ENCODE results near the gene EFNA5.

Gene EFNA5

DNA sequence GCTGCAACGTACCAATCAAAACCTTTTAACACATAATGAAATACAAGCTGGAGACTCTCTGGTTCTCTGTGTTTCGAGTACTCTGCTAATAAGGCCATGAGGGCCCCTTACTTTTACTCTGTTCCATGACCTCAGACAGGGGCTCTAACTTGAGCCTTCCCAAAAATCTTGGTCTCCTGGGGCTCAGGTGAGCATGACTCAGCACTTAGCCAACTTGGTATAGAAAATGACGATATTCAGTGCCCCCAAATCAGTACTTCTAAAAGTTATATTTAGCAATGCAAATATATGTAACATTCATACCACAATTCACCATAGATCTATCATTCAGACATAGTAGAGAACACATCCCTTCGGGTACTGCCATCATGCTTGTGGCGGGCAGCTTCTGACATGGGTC lies 278.9 kb downstream of the EFNA5 start:
- DNase-seq (ENCODE audit: low read depth): no peak

DNA sequence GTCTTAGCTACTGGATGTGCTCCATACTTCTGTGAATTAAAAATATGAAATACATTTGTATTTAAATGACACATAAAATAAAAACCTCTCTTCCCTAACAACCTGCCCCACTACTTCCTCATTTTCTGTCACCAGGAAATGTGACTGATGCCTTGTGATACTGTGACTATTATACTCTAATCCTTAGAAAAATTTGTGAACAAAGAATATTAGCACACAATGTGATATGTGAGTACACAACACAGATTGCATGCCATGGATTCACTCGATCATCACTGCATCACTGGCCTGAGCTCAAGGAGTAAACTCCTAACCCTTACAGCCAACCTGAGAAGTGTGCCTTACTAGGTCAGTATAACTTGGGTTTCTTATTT lies 281.0 kb downstream of the EFNA5 start:
- DNase-seq (ENCODE audit: low read depth): no peak

GRCh38 chr5:107389130-107389774 lies 281.5 kb downstream of the EFNA5 start:
- DNase-seq (ENCODE audit: low read depth): no peak

DNA sequence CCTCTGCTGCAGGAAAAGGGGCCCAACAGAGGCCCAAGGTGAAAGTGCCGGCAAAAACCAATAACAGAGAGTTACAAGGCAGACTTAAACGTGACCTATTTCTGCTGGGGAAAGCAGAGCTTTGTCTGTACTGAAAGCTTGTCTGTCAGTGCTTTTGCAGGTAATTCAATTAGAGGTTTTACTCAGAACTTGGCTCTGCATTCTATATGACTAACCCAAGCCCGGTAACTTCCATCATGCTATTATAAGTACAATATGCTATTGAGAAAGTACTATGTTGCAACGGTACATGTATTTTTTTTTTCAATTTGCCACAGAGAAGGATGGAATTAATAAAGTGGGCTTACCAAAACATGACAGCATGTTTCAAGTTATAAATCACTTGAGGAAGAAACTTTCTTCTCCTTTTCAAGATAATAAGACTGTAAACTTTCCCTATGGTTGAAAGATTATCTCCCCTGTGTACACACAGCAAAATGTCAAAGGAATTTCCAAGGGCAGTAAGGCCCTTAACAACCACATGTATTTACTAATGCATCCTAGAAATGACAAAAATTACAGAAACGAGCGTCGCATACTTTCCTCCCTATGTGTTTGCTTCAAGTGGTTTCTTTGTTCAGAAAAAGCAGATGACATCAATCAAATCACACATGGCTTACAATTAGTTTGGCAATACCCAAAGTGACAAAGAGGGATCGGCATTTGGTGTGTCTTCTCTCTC lies 282.4 kb downstream of the EFNA5 start:
- no peak for DNase-seq (ENCODE audit: low read depth)

- no peak for DNase-seq (ENCODE audit: low read depth)
Measured at GRCh38 chr5:107387526-107388140, 283.1 kb downstream of the EFNA5 start.

- no peak for DNase-seq (ENCODE audit: low read depth)
Measured at GRCh38 chr5:107385708-107386107, 285.0 kb downstream of the EFNA5 start.

GRCh38 chr5:107384256-107384655 lies 286.5 kb downstream of the EFNA5 start:
- no peak for DNase-seq (ENCODE audit: low read depth)

DNA sequence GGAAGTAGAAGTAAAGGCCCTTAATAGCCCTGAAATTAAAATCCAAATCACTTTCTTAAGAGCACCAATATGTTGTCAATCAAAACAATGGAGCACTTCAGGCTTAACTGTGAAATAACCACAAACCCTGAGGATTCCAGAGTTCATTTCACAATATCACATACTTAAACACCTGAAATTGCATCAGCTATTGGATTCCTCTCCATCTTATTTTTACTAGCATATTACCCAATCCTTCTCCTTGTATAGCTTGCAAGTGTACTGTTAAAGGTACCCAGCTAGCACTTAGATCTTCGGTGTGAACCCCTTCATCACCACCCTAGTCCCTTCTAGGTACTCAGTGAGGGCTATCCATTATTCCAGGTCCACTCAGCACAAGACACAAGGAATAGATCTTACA lies 287.3 kb downstream of the EFNA5 start:
- DNase-seq (ENCODE audit: low read depth): no peak

GRCh38 chr5:107381189-107381856 lies 289.4 kb downstream of the EFNA5 start:
- no peak for DNase-seq (ENCODE audit: low read depth)

- no peak for DNase-seq (ENCODE audit: low read depth)
Measured at GRCh38 chr5:107380654-107381053, 290.1 kb downstream of the EFNA5 start.

DNA sequence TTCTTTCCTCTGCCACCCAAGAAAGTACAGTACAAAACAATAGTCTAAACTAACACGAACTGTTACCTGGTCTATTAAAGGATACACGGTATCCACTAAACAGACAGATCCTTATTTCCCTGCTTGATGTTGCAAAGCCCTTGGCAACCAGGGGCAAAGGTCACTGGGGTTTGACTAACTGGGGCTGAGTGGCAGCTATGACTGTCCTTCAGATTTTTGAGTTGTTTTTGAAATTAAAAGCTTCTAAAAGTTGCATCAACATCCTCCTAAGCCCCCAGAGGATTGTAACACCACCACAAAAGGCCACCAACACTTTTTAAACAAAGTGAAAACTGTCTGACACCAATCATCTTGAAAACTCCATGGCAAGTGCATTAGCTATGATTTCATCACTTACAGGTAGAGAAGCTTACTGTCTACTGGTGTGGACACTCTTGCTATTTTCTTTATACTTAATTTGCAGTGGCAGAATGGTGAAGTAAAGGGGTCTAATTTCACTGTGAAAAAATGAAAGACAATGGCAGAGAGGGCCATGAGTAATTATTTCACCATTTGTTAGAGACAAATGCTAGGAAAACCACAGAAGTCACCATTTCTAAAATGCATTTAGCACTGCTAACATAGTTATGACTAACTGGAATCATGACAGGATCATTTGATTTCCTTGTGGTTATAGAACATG lies 292.4 kb downstream of the EFNA5 start:
- DNase-seq (ENCODE audit: low read depth): no peak

DNA sequence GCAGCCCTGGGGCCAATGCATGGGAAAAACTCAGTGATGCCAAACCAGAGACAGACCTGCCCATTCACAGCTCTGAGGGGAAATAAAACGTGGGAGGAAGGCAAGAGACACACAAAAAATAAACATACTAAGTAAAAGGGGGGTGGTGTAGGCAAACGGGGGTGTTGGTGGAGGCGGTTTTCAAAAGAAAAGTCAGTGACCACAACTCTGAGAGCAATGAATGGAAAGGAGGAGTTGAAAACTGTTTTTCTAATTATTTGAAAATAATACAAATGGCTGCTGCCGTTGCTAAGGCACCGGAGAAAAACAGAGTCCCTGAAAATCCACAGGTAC lies 293.5 kb downstream of the EFNA5 start:
- no peak for DNase-seq (ENCODE audit: low read depth)

GRCh38 chr5:107376546-107377276 lies 294.0 kb downstream of the EFNA5 start:
- DNase-seq (ENCODE audit: low read depth): no peak

GRCh38 chr5:107373549-107374263 lies 297.0 kb downstream of the EFNA5 start:
- DNase-seq (ENCODE audit: low read depth): no peak

- no peak for DNase-seq (ENCODE audit: low read depth)
Measured at GRCh38 chr5:107372723-107373450, 297.9 kb downstream of the EFNA5 start.

DNA sequence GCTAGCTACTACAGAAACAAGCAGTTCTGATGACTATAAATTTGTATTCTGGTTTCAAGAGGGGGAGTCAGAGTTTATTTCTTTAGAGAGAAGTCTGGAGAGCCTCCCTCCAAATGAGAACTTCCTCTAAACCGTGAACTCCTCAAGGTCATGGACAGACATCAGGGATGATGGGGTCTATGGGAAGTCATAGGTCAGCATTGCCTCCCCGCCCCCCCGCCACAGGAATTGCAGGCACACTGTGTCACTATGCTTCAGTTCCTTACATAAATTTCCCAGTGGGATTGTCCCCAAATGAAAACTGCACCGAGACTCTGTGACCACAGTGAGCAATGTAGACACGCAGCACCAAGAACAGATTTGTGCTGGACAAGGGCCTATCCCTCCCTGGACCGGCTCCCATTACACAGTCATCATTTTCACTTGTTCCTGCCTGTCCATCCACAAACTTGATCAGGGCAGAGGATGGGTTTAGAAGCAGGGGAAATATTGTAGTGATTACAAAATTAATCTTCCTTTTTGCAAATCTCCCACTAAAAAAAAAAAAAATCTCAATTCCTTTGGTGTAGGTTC lies 300.3 kb downstream of the EFNA5 start:
- no peak for DNase-seq (ENCODE audit: low read depth)

- no peak for DNase-seq (ENCODE audit: low read depth)
Measured at GRCh38 chr5:107369622-107370021, 301.1 kb downstream of the EFNA5 start.

DNA sequence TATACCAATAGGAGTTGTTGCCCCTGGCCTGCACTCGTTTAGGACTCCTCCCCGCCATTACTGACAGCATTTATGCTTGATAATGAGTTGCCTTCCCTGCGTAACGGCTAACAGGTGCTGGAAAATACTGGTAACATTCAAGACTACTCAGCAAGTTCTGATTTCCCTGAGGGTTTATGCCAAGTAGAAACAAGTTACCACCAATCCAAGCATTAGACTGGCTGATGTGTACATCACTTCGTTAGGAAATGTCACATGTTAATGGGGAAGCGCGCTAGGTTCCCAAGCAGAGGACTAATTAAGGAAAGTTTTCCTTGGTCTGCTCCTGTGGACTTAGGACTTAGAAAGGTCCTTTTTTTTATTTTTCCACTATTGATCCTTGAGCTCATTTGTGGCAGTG lies 302.1 kb downstream of the EFNA5 start:
- DNase-seq (ENCODE audit: low read depth): no peak

DNA sequence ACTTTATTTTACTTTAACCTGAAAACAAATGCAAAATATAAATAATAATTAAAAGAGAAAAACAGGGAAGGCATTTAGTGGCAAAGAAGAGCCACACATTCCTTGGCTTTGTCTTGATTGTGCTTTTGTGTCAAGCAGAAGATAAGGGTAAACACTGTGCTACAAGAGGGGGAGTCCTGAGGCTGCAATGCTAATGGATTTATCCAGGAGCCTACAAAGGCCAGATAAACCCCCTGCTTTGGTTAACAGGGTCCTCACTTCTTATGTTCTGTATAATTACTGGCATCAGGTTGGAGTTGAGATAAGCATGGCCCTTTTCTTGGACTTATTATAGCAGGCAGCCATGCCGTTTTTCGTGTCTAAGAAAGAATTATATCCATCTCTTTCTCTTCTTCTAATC lies 302.8 kb downstream of the EFNA5 start:
- no peak for DNase-seq (ENCODE audit: low read depth)

- DNase-seq (ENCODE audit: low read depth): no peak
Measured at GRCh38 chr5:107367480-107367879, 303.3 kb downstream of the EFNA5 start.
